HG02970 (cell line): ENCODE data around the gene MSMO1.
"Not testable (repeated sequence)": the region's sequence is repeated elsewhere in the genome, so short reads cannot be mapped to it uniquely, and the experiment has no call there.

Source experiments
- ATAC-seq: cut with Tn5 transposase; IDR thresholded peaks from one replicate; pipeline ENCODE4 v1.9.1; 2021; ENCODE audit warnings: mild to moderate bottlenecking, moderate library complexity, moderate number of reproducible peaks; ENCODE audit not compliant: unreplicated experiment, low FRiP score

Gene MSMO1

DNA sequence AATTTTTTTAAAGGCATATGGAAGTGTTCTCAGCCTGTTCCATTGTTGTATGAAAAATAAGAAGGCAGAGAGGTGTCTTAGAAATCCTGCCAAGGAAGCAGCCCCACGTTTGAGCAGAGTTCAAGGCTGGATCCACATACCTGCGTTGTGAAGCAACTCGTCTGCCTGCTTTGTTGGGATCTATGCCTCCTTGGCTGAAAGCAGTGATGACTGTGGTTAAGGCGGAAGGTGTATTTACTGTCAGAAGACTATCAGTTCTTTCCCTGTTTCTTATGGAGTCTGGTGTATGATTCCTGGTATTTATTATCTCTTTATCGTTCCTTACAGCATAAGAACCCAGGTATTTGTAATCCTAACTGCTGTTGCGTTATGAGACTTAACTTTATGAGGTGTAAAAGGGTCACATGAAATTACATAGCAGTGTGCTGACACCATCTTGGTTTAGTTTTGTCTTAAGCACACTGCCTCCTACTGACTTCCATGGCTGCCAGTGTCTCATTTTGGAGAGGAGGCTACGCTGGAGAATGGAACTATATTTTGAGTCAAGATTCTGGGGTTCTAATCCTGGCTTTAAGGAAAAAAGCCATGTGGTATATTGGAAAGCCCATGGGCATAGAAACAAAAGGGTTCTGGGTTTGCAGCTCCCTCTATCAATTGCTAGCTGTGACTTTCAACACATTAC, 3.1 kb upstream of the MSMO1 start:
- no peak for ATAC-seq

DNA sequence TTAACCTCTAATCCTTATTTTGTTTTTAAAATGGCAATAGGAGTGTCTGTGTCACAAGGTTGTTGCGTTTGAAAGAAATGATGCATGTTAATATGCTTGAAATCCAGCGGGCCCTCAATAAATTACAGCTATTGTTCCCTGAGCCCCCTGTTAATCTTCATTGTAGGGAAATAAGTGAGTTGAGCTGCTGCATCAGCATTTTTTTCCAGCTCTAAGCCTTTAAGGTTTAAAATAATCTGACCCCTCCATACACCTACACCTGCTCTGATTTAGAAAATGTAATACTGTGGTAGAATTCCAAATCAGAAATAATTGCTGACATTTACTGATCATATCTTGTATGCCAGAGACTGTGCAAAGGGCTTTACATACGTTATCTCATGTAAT, 2.6 kb upstream of the MSMO1 start:
- no peak for ATAC-seq

DNA sequence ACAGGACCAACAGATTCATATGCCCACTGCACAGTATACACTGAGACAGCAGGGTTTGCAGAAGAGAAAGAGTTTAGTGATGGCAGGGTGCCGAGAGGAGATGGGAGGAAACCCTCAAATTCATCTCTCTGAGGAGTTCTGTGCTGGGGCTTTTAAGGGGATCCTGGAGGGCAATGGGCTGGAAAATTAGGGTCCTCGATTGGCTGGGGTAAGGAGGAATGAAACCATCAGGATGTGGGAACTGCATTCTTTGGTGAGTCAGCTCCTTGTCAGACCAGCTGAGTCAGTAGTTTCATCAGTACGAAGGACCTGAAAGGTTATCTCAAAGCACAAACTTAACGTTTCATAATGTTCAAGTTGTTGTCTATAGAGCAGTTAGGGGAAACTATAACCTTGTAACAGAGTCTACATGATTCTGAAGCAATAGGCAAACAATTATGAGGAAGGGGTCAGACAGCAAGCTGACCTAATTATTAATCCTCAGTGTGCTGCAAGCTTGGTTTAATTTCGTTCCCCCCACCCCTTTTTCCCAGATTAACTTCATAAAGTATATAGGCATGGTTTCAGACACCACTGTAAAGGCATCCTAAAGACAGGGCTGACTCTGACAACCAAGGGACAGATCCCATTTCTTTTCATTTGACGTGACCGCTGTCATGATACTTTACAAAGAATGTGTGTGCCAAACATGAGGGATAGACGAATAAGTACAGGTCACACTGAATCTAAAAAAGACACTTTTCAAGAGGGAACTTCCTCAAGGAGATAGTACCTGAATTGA, 1.5 kb upstream of the MSMO1 start:
- no peak for ATAC-seq

- no peak for ATAC-seq
These were observed 648 bp upstream of the MSMO1 start for GRCh38 chr4:165326831-165327210.

DNA sequence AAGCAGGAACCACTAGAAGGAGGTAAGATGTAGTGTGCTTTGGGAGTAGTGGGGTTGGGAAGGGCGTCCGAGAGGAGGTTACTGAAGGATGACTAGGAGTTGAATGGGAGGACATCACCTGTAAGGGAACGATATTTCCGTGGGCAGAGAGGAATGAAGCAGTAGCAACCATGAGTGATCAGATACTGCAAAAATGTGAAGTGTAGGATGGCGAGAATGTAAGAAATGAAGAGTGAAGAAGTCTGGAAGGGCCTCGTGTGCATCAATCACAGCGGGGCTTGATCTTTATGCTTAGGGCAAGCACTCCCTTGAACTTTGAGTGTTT, 594 bp downstream of the MSMO1 start:
- no peak for ATAC-seq

DNA sequence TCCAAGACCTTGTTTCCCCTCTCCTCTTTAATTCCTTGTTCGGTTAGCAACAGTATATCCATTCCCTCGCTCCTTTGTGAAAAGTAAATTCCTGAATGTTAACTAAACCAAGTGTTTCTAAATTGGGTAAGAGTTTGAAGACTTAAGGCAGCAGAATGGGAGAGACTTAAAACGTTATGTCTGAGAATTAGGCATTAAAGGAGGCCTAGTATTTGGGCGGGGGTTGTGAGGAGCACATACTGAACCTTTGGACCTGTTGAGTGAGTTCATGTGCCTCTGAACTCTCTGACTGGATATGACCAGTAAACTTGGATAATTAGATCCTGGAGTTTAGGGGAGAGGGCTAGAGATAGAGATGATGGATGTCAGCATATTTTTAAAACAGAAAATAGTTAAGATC, 1.2 kb downstream of the MSMO1 start:
- ATAC-seq: no peak

- no peak for ATAC-seq
These were observed 2.6 kb downstream of the MSMO1 start for GRCh38 chr4:165330071-165330470.

GRCh38 chr4:165330666-165331065, 3.2 kb downstream of the MSMO1 start:
- ATAC-seq: no peak

DNA sequence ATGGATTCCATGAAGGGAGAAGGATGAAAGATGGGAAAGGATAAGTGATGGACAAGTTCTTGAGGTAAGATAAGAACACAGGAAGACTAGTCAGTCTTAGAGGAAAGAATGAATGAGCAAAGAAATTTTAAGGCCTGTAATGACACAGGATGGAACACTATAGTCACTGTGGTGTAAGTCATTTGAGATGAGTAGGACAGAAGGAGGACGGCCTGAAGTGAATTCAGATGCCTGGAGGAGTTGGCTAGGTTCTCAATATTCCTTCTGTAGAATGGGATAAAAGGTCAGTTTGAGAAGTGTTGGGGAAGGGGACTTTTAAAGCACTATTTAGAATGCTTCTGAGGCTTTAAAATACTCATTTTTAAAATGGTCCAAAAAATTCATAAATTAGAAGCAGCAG, 3.9 kb downstream of the MSMO1 start:
- ATAC-seq: no peak

- ATAC-seq: no peak
These were observed 4.4 kb downstream of the MSMO1 start for GRCh38 chr4:165331823-165332222.

DNA sequence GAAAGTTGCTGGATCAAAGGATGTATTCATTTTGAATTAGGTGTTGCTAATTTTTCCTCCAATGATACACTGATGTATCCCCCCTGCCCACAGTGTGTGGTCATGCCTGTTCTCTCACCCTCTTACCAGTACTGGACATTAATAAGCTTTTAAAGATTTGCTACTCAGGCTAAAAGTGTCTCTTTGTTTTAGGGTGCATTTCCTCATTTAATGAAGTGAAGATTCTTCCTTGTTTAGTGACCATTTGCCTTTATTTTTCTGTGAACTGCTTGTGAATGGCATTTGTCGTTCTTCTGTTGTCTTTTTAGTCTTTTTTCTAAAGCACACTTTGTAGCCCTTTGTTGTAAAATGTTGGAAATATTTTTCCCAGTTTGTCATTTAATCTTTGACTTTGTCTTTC, 5.0 kb downstream of the MSMO1 start:
- ATAC-seq: no peak

DNA sequence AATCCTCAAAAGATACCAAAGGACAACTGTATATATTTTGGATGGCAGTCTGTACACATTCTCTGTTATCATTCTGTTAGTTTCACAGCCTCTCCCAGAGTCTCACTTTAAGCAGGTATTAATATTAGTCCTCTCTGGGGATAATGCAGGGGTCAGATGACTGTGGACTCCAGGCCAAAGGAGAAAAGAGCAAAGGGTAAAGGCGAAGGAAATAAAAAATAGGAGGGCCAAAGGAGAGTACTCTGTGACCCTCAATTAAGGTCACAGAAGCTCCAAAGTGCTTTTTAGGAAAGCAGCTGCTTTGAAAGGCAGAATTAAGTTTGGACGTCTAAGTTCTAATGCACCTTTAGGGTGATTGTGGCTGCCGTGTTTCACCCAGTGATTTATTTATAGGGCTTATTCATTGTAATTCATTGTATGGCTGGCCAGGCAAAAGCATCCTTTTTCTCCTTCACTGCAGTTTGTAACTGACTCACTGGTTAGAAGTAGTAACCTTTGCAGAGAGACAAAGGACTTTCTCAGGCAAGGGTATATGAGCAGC, 7.8 kb downstream of the MSMO1 start:
- ATAC-seq: no peak

GRCh38 chr4:165336743-165337142, 9.3 kb downstream of the MSMO1 start:
- ATAC-seq: no peak

GRCh38 chr4:165342340-165342739, 14.9 kb downstream of the MSMO1 start:
- ATAC-seq: not testable (repeated sequence)

- no peak for ATAC-seq
These were observed 16.1 kb downstream of the MSMO1 start for GRCh38 chr4:165343353-165344191.

GRCh38 chr4:165345666-165346417, 18.4 kb downstream of the MSMO1 start:
- no peak for ATAC-seq

- no peak for ATAC-seq
These were observed 20.4 kb downstream of the MSMO1 start for GRCh38 chr4:165347647-165348569.

DNA sequence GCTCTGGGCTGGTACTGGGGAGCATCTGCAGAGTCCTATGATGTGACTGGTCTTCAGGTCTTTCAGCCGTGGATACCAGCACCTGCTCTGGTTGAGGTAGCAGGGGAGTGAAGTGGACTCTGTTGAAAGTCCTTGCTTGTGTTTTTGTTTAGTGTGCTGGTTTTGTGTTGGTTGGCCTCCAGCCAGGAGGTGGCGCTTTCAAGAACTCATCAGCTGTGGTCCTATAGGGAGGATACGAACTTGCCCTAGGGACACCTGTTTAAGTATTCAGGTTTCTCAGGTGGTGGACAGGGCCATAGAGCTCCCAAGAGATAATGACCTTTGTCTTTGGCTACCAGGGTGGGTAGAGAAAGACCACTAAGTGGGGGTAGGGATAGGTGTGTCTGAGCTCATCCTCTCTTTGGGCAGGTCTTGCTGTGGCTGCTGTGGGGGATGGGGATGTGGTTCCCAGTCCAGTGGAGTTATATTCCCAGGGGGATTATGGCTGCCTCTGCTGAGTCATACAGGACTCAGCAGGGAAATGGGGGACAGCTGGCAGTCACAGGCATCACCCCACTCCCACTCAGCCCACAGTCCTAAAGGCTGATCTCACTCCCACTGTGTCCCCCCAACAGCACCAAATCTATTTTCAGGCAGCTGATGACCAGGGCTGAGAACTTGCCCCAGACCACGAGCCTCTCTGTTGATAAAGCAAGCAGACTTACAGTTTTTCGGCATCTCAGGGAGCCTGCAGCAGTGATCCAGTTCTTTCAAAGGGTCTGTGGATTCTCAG, 24.1 kb downstream of the MSMO1 start:
- ATAC-seq: no peak

GRCh38 chr4:165355900-165356300, 28.4 kb downstream of the MSMO1 start:
- ATAC-seq: no peak
